GM12878 (cell line): ENCODE data around the gene GRIN2A. TPM values are rescaled to one million over a fixed set of nuclear protein-coding genes. Genes with fewer than 3 reads are reported as not detected.

Experiments used
- ATAC-seq: fragments of 200-7000 bp; cut with Tn5 transposase; 3 replicates; pipeline ENCODE4 v1.9.1; 2020; ENCODE audit warnings: mild to moderate bottlenecking, moderate library complexity
- BruUV-seq: library from RNA; stranded (reverse); fragments of 400-500 nt; replicated peaks from 2 replicates; lab custom pipeline; 2021; lab: Mats Ljungman, UMichigan
- CTCF ChIA-PET: fragments of 300-600 bp; sonication (Branson Sonifier 250); formaldehyde crosslinking; extraction: SDS; loops from one replicate; lab custom pipeline; 2021; ENCODE audit warnings: inconsistent platforms; lab: Yijun Ruan, JAX
- POLR2A ChIA-PET: fragments of 350-600 bp; formaldehyde crosslinking; extraction: SDS; loops from one replicate; lab custom pipeline; 2021; ENCODE audit warnings: inconsistent platforms; lab: Charles Lee
- RAD21 ChIA-PET: fragments of 300-600 bp; sonication (Branson Sonifier 250); formaldehyde crosslinking; loops from one replicate; lab custom pipeline; 2023; ENCODE audit warnings: antibody characterized with exemption; ENCODE audit not compliant: unreplicated experiment; lab: Charles Lee
- SMC1A ChIA-PET: fragments of 300-600 bp; sonication (Branson Sonifier 250); formaldehyde crosslinking; loops from one replicate; lab custom pipeline; 2023; ENCODE audit not compliant: unreplicated experiment, uncharacterized antibody; lab: Charles Lee
- DNase-seq: peaks from one replicate; pipeline ENCODE4 v3.0.0-alpha.2; 2011; ENCODE audit warnings: low read depth, low spot score
- FAIRE-seq: peaks from 3 replicates; lab custom pipeline; 2011; peaks lifted over from hg19 to GRCh38; lab: Jason Lieb, UNC
- H2AFZ ChIP-seq: 2 replicates; pipeline ENCODE4 v1.6.0; 2011; ENCODE audit warnings: low read depth, low read length, control low read depth; ENCODE audit not compliant: control insufficient read depth
- H3K27ac ChIP-seq: 2 replicates; pipeline ENCODE4 v1.5.1; 2011; ENCODE audit warnings: control low read depth; ENCODE audit not compliant: control insufficient read depth, insufficient read depth
- H3K27me3 ChIP-seq, 2 experiments: replicated peaks in 1 of 2; 2 replicates each; pipeline versions ENCODE4 v1.6.0 to v1.6.1; 2011; ENCODE audit warnings: low read length in 1 of 2; ENCODE audit not compliant: control insufficient read depth in 2 of 2, insufficient read depth in 2 of 2
- H3K36me3 ChIP-seq, 2 experiments: 2 replicates each; pipeline ENCODE4 v1.5.1; 2011; ENCODE audit warnings: low read length in 1 of 2; ENCODE audit not compliant: control insufficient read depth in 2 of 2, insufficient read depth in 2 of 2
- H3K4me1 ChIP-seq: 2 replicates; pipeline ENCODE4 v1.6.1; 2011; ENCODE audit warnings: mild to moderate bottlenecking, low read length, moderate library complexity, mixed read lengths; ENCODE audit not compliant: control insufficient read depth, insufficient read depth
- H3K4me2 ChIP-seq: 2 replicates; pipeline ENCODE4 v1.6.0; 2011; ENCODE audit warnings: control low read depth; ENCODE audit not compliant: control insufficient read depth, insufficient read depth
- H3K4me3 ChIP-seq: fragments of 200-600 bp; sonication (generic); 2 replicates; pipeline ENCODE4 v1.5.1; 2016
- H3K79me2 ChIP-seq: 2 replicates; pipeline ENCODE4 v1.6.0; 2011; ENCODE audit warnings: low read length; ENCODE audit not compliant: control insufficient read depth, insufficient read depth
- H3K9ac ChIP-seq: 2 replicates; pipeline ENCODE4 v1.8.0; 2011; ENCODE audit warnings: low read length, control low read depth, mixed read lengths; ENCODE audit not compliant: control insufficient read depth, insufficient read depth
- H3K9me3 ChIP-seq: replicated peaks from 3 replicates; pipeline ENCODE4 v1.5.1; 2011; ENCODE audit warnings: mild to moderate bottlenecking, low read length; ENCODE audit not compliant: control insufficient read depth, insufficient read depth
- H4K20me1 ChIP-seq: 2 replicates; pipeline ENCODE4 v1.6.0; 2011; ENCODE audit not compliant: control insufficient read depth, insufficient read depth
- ATF2 ChIP-seq: IDR thresholded peaks from 2 replicates; pipeline ENCODE4 v1.6.1; 2012; ENCODE audit warnings: low read length, inconsistent platforms
- ATF7 ChIP-seq: fragments of 450-650 bp; IDR thresholded peaks from 2 replicates; pipeline ENCODE4 v1.6.1; 2016; ENCODE audit warnings: low read depth, mild to moderate bottlenecking
- BCL11A ChIP-seq: IDR thresholded peaks from 2 replicates; pipeline ENCODE4 v1.6.1; 2011; ENCODE audit warnings: low read depth, low read length
- CBFB ChIP-seq: IDR thresholded peaks from 2 replicates; pipeline ENCODE4 v1.6.1; 2016; ENCODE audit warnings: antibody characterized with exemption, low read depth
- CEBPB ChIP-seq, 2 experiments: fragments of 150-350 bp in 1 of 2; IDR thresholded peaks; 2 replicates each; pipeline ENCODE4 v1.6.1; 2012 to 2014; ENCODE audit warnings: low read depth in 2 of 2, low read length in 2 of 2, borderline replicate concordance in 1 of 2, inconsistent platforms in 1 of 2
- EED ChIP-seq: sonication (generic); IDR thresholded peaks from 2 replicates; pipeline ENCODE4 v1.6.1; 2016; ENCODE audit warnings: antibody characterized with exemption, low read depth
- IRF4 ChIP-seq: IDR thresholded peaks from 2 replicates; pipeline ENCODE4 v1.6.1; 2011; ENCODE audit warnings: low read depth, low read length
- IRF5 ChIP-seq: fragments of 450-650 bp; IDR thresholded peaks from 2 replicates; pipeline ENCODE4 v1.6.1; 2017; ENCODE audit warnings: borderline replicate concordance
- JUNB ChIP-seq: IDR thresholded peaks from 2 replicates; pipeline ENCODE4 v1.6.1; 2016; ENCODE audit warnings: antibody characterized with exemption, mild to moderate bottlenecking
- MTA2 ChIP-seq: fragments of 450-650 bp; IDR thresholded peaks from 2 replicates; pipeline ENCODE4 v1.6.1; 2016; ENCODE audit warnings: low read depth, mild to moderate bottlenecking, moderate library complexity
- NFYA ChIP-seq: IDR thresholded peaks from 2 replicates; pipeline ENCODE4 v1.6.1; 2011; ENCODE audit warnings: low read depth, mild to moderate bottlenecking, low read length, improper control_type of control experiment, borderline replicate concordance
- NFYB ChIP-seq: IDR thresholded peaks from 2 replicates; pipeline ENCODE4 v1.6.1; 2011; ENCODE audit warnings: low read depth, mild to moderate bottlenecking, low read length, improper control_type of control experiment, moderate library complexity; ENCODE audit not compliant: insufficient read depth
- PAX5 ChIP-seq: IDR thresholded peaks from 2 replicates; pipeline ENCODE4 v1.6.1; 2011; ENCODE audit warnings: low read depth, low read length, borderline replicate concordance
- POU2F2 ChIP-seq: IDR thresholded peaks from 3 replicates; pipeline ENCODE4 v1.6.1; 2011; ENCODE audit warnings: low read depth, mild to moderate bottlenecking, low read length, borderline replicate concordance
- RUNX3 ChIP-seq: IDR thresholded peaks from 2 replicates; pipeline ENCODE4 v1.6.1; 2012; ENCODE audit warnings: low read length, inconsistent platforms
- SPI1 ChIP-seq: IDR thresholded peaks from 2 replicates; pipeline ENCODE4 v1.6.1; 2011; ENCODE audit warnings: low read depth, mild to moderate bottlenecking, low read length, moderate library complexity, borderline replicate concordance; ENCODE audit not compliant: insufficient read depth
- YBX1 ChIP-seq: fragments of 450-650 bp; IDR thresholded peaks from 2 replicates; pipeline ENCODE4 v1.6.1; 2016; ENCODE audit warnings: antibody characterized with exemption
- WGBS: methylation state at CpG from one replicate; pipeline ENCODE4 v1.1.6; 2016; ENCODE audit warnings: low lambda C conversion rate; ENCODE audit not compliant: insufficient replicate concordance, insufficient coverage; ENCODE audit errors: missing lambda C conversion rate; 5-methylcytosine and 5-hydroxymethylcytosine counted together
- in situ Hi-C: fragments of 300-500 bp; cut with MboI; formaldehyde crosslinking; loops from 9 replicates; pipeline ENCODE4 v1.14.3; 2018; ENCODE audit warnings: mixed read lengths
- intact Hi-C: fragments of 100-400 bp; cut with micrococcal nuclease; formaldehyde crosslinking; loops from one replicate; pipeline ENCODE4 v1.14.2; 2022; ENCODE audit not compliant: unreplicated experiment
- polyA plus RNA-seq, 11 experiments: library from polyadenylated mRNA; depleted of rRNA in 4 of 11; unstranded in 6 of 11; stranded (reverse) in 5 of 11; fragments of >200 nt; fragmentation: Nextera tagmentation in 4 of 11; fragmentation: Illumina TruSeq in 1 of 11; extraction: Ambion mirVana in 4 of 11; extraction: Trizol in 1 of 11; gene quantifications; 1 replicate in 1 of 11; 2 replicates in 10 of 11; pipeline versions ENCODE4 v1.2.1 to v1.2.3, GENCODE V29; 2011 to 2016; ENCODE audit warnings: inconsistent platforms in 2 of 11, missing spikeins in 2 of 11, low read depth in 1 of 11
- total RNA-seq, 4 experiments: library from RNA; depleted of rRNA in 3 of 4; stranded (reverse); fragments of >200 nt in 3 of 4; fragmentation: Illumina TruSeq in 1 of 4; extraction: Trizol in 1 of 4; gene quantifications; 2 replicates each; pipeline versions ENCODE4 v1.2.1 to v1.2.3, GENCODE V29; 2013 to 2021

The GRIN2A gene
- total and polyA plus RNA-seq, 10 of the 15 experiments (the other 5 are each of a cell fraction or from before 2014, with no cell fraction given), result 2.4 to 13.3 (median 7.3) TPM

GRCh38 chr16:9964426-9964825, 217.8 kb downstream of the GRIN2A start (continued):
- TF ChIP-seq PAX5 (no peak), SPI1 (no peak), IRF4 (no peak), CEBPB (IDR thresholded peaks at IDR 0.05; ENCODE audit: borderline replicate concordance in 1 of 2, low read depth in 2 of 2, low read length in 2 of 2) (no peak), YBX1 (no peak), NFYA (no peak)
- TF ChIP-seq, all 136 proteins: peak for 0

GRCh38 chr16:9957433-9957832, 224.8 kb downstream of the GRIN2A start:
- POLR2A ChIA-PET, result interaction anchor here (0.8 to 1.4 kb wide), 2 partner anchors 10 to 18 kb away, joined by 3 read pairs; no protein-coding TSS in a partner anchor
- H3K9me3 ChIP-seq, result no peaks in the 10 kb centered on the region
- intact Hi-C loops, result loop anchor here (5.0 kb wide), 1 partner anchor 50 kb away; no protein-coding TSS in a partner anchor
- no peaks in the 10 kb centered on the region for H3K4me1 ChIP-seq
- H3K27me3 ChIP-seq, result no peaks in the 10 kb centered on the region
- H3K9ac ChIP-seq, result no peak overlapping the region
- SMC1A ChIA-PET, result interaction anchor here (0.6 to 3.5 kb wide), 19 partner anchors 8 to 446 kb away, joined by 3 to 34 read pairs (median 4); partner anchors contain the start of gene GRIN2A
- no TSS peak for BruUV-seq
- RAD21 ChIA-PET, result interaction anchor here (0.9 to 3.8 kb wide), 13 partner anchors 11 to 309 kb away, joined by 3 to 28 read pairs (median 4); no protein-coding TSS in a partner anchor
- no peak overlapping the region for H2AFZ ChIP-seq
- H3K36me3 ChIP-seq, result no peaks in the 10 kb centered on the region
- no peak overlapping the region for H3K4me2 ChIP-seq
- TF ChIP-seq ATF7 (peak; percentile 98), JUNB (peak; percentile 43; the same call in 1 of the 2 replicates), RUNX3 (peak; percentile 55; the same call in 1 of the 2 replicates), POU2F2 (no peak), BCL11A (0 out of 2 replicates have a peak, but pooled peaks have one; percentile 29), IRF5 (no peak), NFYA (no peak), EED (0 out of 2 replicates have a peak, but pooled peaks have one; percentile 18), CBFB (peak; percentile 28; the same call in 1 of the 2 replicates), ATF2 (0 out of 2 replicates have a peak, but pooled peaks have one; percentile 37), NFYB (0 out of 2 replicates have a peak, but pooled peaks have one; percentile 19), MTA2 (peak; percentile 81), PAX5 (no peak)
- FAIRE-seq, result no peak
- H3K27ac ChIP-seq, result no peak overlapping the region
- in situ Hi-C loops, result no loop called here
- CTCF ChIA-PET, result interaction anchor here (1.0 to 3.2 kb wide), 5 partner anchors 9 to 39 kb away, joined by 3 to 14 read pairs (median 9); no protein-coding TSS in a partner anchor
- no peak for DNase-seq
- H4K20me1 ChIP-seq, result no peaks in the 10 kb centered on the region
- peak; percentile 73 for ATAC-seq
- no peaks in the 10 kb centered on the region for H3K79me2 ChIP-seq
- no peak overlapping the region for H3K4me3 ChIP-seq
- 40% methylated on average over 5 of the region's 5 CpGs for WGBS
